OCI-LY3 (cell line): ENCODE measurements around the gene DOCK4.

Source experiments
- EZH2phosphoT487 ChIP-seq: fragments of 200-600 bp; shearing (Covaris generic); IDR thresholded peaks from 2 replicates; pipeline ENCODE4 v1.6.1; 2018; ENCODE audit warnings: antibody characterized with exemption, mixed run types, low read depth
- TF ChIP-seq, protein P1 (sequence below): fragments of 200-600, 300-600 bp; sonication (generic); IDR thresholded peaks from 2 replicates; pipeline ENCODE4 v1.5.1; 2014; ENCODE audit warnings: antibody characterized with exemption, low read length, low read depth

DNA sequence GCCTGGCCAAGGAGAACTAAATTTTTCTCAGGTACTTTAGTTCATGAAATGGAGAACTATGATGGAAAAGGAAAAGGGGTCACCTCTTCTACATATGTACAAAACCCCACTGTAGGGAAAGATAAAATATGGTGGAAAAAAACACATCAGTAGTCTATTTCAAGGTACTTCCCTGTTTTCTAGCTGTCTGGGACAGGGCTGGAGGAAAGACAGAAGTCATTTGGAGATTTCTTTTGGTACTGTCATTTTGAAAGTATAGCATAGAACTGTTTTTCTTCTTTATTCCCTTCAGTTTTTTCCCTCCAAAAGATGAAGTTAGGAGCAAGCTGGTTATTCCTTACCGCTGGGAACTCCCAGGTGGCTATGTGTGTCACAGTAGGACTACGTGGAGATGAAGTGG lies 196.1 kb downstream of the DOCK4 start:
- TF ChIP-seq, protein P1, sequence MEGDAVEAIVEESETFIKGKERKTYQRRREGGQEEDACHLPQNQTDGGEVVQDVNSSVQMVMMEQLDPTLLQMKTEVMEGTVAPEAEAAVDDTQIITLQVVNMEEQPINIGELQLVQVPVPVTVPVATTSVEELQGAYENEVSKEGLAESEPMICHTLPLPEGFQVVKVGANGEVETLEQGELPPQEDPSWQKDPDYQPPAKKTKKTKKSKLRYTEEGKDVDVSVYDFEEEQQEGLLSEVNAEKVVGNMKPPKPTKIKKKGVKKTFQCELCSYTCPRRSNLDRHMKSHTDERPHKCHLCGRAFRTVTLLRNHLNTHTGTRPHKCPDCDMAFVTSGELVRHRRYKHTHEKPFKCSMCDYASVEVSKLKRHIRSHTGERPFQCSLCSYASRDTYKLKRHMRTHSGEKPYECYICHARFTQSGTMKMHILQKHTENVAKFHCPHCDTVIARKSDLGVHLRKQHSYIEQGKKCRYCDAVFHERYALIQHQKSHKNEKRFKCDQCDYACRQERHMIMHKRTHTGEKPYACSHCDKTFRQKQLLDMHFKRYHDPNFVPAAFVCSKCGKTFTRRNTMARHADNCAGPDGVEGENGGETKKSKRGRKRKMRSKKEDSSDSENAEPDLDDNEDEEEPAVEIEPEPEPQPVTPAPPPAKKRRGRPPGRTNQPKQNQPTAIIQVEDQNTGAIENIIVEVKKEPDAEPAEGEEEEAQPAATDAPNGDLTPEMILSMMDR, result no peak
- TF ChIP-seq EZH2phosphoT487, result no peak
